PC-3 (cell line): ENCODE data around the gene AARS2. TPM values are rescaled to one million over a fixed set of nuclear protein-coding genes. Genes with fewer than 3 reads are reported as not detected.

Experiments
- ATAC-seq: fragments of 200-7000 bp; cut with Tn5 transposase; 2 replicates; pipeline ENCODE4 v1.9.1; 2020; ENCODE audit warnings: mild to moderate bottlenecking, moderate library complexity
- BruUV-seq: library from RNA; stranded (reverse); fragments of 400-500 nt; replicated peaks from 2 replicates; lab custom pipeline; 2021; lab: Mats Ljungman, UMichigan
- CTCF ChIA-PET: fragments of 300-600 bp; sonication (Branson Sonifier 250); formaldehyde crosslinking; loops from one replicate; lab custom pipeline; 2022; ENCODE audit warnings: antibody characterized with exemption; lab: Charles Lee
- POLR2A ChIA-PET: fragments of 300-600 bp; sonication (Branson Sonifier 250); formaldehyde crosslinking; loops from one replicate; lab custom pipeline; 2022; ENCODE audit warnings: antibody characterized with exemption; ENCODE audit not compliant: unreplicated experiment; lab: Charles Lee
- DNase-seq: peaks from one replicate; pipeline ENCODE4 v3.0.0-alpha.2; 2015
- H2AFZ ChIP-seq: fragments of 300-600 bp; sonication (generic); 2 replicates; pipeline ENCODE4 v1.6.0; 2016; ENCODE audit warnings: antibody characterized with exemption, low read length
- H3F3A ChIP-seq: fragments of 300-600 bp; sonication (generic); one replicate; pipeline ENCODE4 v1.6.0; 2017; ENCODE audit warnings: antibody characterized with exemption, low read length, control low read depth, mild to moderate bottlenecking; ENCODE audit not compliant: unreplicated experiment
- H3K27ac ChIP-seq: fragments of 300-600 bp; sonication (generic); 2 replicates; pipeline ENCODE4 v1.5.1; 2016; ENCODE audit warnings: mild to moderate bottlenecking, low read length
- H3K27me3 ChIP-seq: fragments of 300-600 bp; sonication (generic); 2 replicates; pipeline ENCODE4 v1.6.1; 2016; ENCODE audit warnings: low read length, mixed read lengths
- H3K36me3 ChIP-seq: fragments of 300-600 bp; sonication (generic); 2 replicates; pipeline ENCODE4 v1.6.1; 2016; ENCODE audit warnings: low read depth, mixed run types, low read length, mixed read lengths
- H3K4me1 ChIP-seq: fragments of 300-600 bp; sonication (generic); 2 replicates; pipeline ENCODE4 v1.5.1; 2016; ENCODE audit warnings: low read length; ENCODE audit not compliant: insufficient read depth
- H3K4me2 ChIP-seq: fragments of 300-600 bp; sonication (generic); 2 replicates; pipeline ENCODE4 v1.6.0; 2016; ENCODE audit warnings: low read length
- H3K4me3 ChIP-seq: fragments of 300-600 bp; sonication (generic); 2 replicates; pipeline ENCODE4 v1.5.1; 2016; ENCODE audit warnings: mild to moderate bottlenecking, low read length, mixed read lengths
- H3K79me2 ChIP-seq: fragments of 300-600 bp; sonication (generic); 2 replicates; pipeline ENCODE4 v1.6.1; 2017; ENCODE audit warnings: low read length, mixed read lengths
- H3K9ac ChIP-seq: fragments of 300-600 bp; sonication (generic); 2 replicates; pipeline ENCODE4 v1.6.0; 2016; ENCODE audit warnings: mild to moderate bottlenecking, low read length
- H3K9me2 ChIP-seq: fragments of 300-600 bp; sonication (generic); replicated peaks from 2 replicates; pipeline ENCODE4 v1.6.1; 2016; ENCODE audit warnings: mixed run types, low read length, mixed read lengths
- H3K9me3 ChIP-seq: fragments of 300-600 bp; sonication (generic); 2 replicates; pipeline ENCODE4 v1.6.1; 2016; ENCODE audit warnings: low read length, mixed read lengths
- H4K20me1 ChIP-seq: fragments of 300-600 bp; sonication (generic); 2 replicates; pipeline ENCODE4 v1.6.1; 2016; ENCODE audit warnings: low read length, mixed read lengths
- EZH2 ChIP-seq: fragments of 300-600 bp; sonication (generic); IDR thresholded peaks from one replicate; pipeline ENCODE4 v1.6.1; 2017; ENCODE audit warnings: antibody characterized with exemption, mild to moderate bottlenecking, low read length; ENCODE audit not compliant: unreplicated experiment
- EZH2phosphoT487 ChIP-seq: fragments of 300-600 bp; sonication (generic); IDR thresholded peaks from 2 replicates; pipeline ENCODE4 v1.6.1; 2018; ENCODE audit warnings: mild to moderate bottlenecking, antibody characterized with exemption, low read length, borderline replicate concordance
- intact Hi-C: fragments of 100-400 bp; cut with micrococcal nuclease; formaldehyde crosslinking; loops from 2 replicates; pipeline ENCODE4 v1.9.0; 2023
- total RNA-seq: library from RNA; depleted of rRNA; stranded (reverse); fragments of >200 nt; gene quantifications from 2 replicates; pipeline ENCODE4 v1.2.3, GENCODE V29; 2014
- TF ChIP-seq, protein P1 (sequence below): fragments of 300-600 bp; sonication (generic); conservative IDR thresholded peaks from 2 replicates; pipeline ENCODE4 v1.5.1; 2017; ENCODE audit warnings: antibody characterized with exemption, low read depth, mild to moderate bottlenecking, low read length

Gene AARS2
- total RNA-seq, 1 experiment from 2014 or later = 26.2 TPM

DNA sequence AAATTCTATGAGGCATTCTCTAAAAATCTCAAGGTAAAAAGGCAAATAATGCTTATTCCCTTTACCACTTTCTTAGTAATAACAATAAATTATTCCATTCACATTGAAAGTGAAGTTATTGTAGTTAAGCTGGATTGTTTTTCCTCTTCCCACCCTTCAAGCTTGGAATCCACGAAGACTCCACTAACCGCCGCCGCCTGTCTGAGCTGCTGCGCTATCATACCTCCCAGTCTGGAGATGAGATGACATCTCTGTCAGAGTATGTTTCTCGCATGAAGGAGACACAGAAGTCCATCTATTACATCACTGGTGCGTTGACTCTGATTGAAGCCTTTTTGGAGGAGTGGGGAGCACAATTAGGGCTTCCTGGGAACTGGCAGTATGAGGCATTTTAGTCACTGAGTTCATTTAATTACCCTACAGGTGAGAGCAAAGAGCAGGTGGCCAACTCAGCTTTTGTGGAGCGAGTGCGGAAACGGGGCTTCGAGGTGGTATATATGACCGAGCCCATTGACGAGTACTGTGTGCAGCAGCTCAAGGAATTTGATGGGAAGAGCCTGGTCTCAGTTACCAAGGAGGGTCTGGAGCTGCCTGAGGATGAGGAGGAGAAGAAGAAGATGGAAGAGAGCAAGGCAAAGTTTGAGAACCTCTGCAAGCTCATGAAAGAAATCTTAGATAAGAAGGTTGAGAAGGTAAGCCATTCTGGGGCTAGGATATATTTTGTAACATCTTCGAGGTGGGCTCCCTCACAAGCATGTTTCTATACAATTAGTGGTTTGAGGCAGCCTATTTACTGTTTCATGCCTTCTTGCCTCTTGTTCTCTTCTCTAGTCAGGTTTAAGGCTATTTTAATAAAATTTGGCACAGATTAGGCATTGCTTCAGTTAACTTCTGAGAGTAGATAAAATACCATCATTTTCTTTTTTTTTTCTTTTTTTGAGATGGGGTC lies 61.3 kb downstream of the AARS2 start:
- CTCF ChIA-PET = no interaction called here
- TF ChIP-seq, protein P1, sequence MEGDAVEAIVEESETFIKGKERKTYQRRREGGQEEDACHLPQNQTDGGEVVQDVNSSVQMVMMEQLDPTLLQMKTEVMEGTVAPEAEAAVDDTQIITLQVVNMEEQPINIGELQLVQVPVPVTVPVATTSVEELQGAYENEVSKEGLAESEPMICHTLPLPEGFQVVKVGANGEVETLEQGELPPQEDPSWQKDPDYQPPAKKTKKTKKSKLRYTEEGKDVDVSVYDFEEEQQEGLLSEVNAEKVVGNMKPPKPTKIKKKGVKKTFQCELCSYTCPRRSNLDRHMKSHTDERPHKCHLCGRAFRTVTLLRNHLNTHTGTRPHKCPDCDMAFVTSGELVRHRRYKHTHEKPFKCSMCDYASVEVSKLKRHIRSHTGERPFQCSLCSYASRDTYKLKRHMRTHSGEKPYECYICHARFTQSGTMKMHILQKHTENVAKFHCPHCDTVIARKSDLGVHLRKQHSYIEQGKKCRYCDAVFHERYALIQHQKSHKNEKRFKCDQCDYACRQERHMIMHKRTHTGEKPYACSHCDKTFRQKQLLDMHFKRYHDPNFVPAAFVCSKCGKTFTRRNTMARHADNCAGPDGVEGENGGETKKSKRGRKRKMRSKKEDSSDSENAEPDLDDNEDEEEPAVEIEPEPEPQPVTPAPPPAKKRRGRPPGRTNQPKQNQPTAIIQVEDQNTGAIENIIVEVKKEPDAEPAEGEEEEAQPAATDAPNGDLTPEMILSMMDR = no peak
- no peak for TF ChIP-seq EZH2
- no peak for TF ChIP-seq EZH2phosphoT487

DNA sequence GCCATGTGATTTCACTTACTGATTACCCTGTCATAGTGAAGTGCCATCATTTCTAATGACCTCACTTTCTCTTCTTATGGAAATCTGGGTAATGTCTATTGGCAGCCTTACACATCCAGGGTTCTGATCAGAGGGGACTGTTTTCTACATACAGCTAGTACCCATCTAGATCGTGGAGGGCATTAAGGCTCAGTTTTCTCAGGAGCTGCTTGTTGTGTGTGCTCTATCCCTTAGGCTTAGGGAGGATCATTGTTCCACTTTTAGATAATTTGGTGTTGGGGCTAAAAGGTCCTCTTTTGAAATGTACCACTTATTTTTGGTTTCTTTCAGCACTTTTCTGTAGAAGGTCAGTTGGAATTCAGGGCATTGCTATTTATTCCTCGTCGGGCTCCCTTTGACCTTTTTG lies 62.4 kb downstream of the AARS2 start:
- Histone ChIP-seq H3F3A (peaks cover 61% of the 10 kb centered on the region), H3K4me2 (peak overlapping the region; percentile 90), H4K20me1 (peaks cover 82% of the 10 kb centered on the region), H2AFZ (no peak overlapping the region), H3K27ac (no peak overlapping the region), H3K36me3 (peaks cover 74% of the 10 kb centered on the region), H3K4me1 (peaks cover 35% of the 10 kb centered on the region), H3K9me2 (no peaks in the 10 kb centered on the region), H3K9me3 (no peaks in the 10 kb centered on the region), H3K79me2 (peaks cover 62% of the 10 kb centered on the region), H3K9ac (no peak overlapping the region), H3K4me3 (peak overlapping the region; percentile 99; the same call in 1 of the 2 replicates), H3K27me3 (no peaks in the 10 kb centered on the region)
- intact Hi-C loops = no loop called here
- no TSS peak for BruUV-seq
- ATAC-seq (no peak), DNase-seq (no peak)
- CTCF ChIA-PET = no interaction called here
- no peak for TF ChIP-seq EZH2
- no peak for TF ChIP-seq EZH2phosphoT487
- TF ChIP-seq, protein P1 = no peak
- POLR2A ChIA-PET = interaction anchor here (0.6 kb wide), 1 partner anchor 11 kb away, joined by 3 read pairs; no protein-coding TSS in a partner anchor

More for the DNA sequence above, 61.3 kb downstream of the AARS2 start:
- Histone ChIP-seq H4K20me1 (peaks cover 89% of the 10 kb centered on the region), H3K9me2 (no peaks in the 10 kb centered on the region), H3F3A (peaks cover 66% of the 10 kb centered on the region), H3K9me3 (no peaks in the 10 kb centered on the region), H3K4me1 (peaks cover 41% of the 10 kb centered on the region), H2AFZ (no peak overlapping the region), H3K9ac (no peak overlapping the region), H3K4me2 (0 out of 2 replicates have a peak overlapping the region, but pooled peaks have one; percentile 16), H3K79me2 (peaks cover 72% of the 10 kb centered on the region), H3K4me3 (0 out of 2 replicates have a peak overlapping the region, but pooled peaks have one; percentile 1), H3K27me3 (no peaks in the 10 kb centered on the region), H3K36me3 (peaks cover 74% of the 10 kb centered on the region), H3K27ac (no peak overlapping the region)
- DNase-seq (no peak), ATAC-seq (no peak)
- intact Hi-C loops = no loop called here
- no TSS peak for BruUV-seq
- POLR2A ChIA-PET = no interaction called here
